ENCODE measurements around the gene FHIT.

Gene FHIT

GRCh38 chr3:59749291-59749690 is 1502.0 kb downstream of the FHIT start:
- TF ChIP-seq, protein P1, sequence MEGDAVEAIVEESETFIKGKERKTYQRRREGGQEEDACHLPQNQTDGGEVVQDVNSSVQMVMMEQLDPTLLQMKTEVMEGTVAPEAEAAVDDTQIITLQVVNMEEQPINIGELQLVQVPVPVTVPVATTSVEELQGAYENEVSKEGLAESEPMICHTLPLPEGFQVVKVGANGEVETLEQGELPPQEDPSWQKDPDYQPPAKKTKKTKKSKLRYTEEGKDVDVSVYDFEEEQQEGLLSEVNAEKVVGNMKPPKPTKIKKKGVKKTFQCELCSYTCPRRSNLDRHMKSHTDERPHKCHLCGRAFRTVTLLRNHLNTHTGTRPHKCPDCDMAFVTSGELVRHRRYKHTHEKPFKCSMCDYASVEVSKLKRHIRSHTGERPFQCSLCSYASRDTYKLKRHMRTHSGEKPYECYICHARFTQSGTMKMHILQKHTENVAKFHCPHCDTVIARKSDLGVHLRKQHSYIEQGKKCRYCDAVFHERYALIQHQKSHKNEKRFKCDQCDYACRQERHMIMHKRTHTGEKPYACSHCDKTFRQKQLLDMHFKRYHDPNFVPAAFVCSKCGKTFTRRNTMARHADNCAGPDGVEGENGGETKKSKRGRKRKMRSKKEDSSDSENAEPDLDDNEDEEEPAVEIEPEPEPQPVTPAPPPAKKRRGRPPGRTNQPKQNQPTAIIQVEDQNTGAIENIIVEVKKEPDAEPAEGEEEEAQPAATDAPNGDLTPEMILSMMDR (IDR thresholded peaks at IDR 0.05; ENCODE audit: borderline replicate concordance, control extremely low read depth, extremely low read depth, insufficient read depth, missing control alignments): no peak
- DNase-seq (ENCODE audit: low spot score): no peak
- in situ Hi-C loops (cut with MboI; ENCODE audit: low sequenced_read_pairs, unreplicated experiment): no loop called here

DNA sequence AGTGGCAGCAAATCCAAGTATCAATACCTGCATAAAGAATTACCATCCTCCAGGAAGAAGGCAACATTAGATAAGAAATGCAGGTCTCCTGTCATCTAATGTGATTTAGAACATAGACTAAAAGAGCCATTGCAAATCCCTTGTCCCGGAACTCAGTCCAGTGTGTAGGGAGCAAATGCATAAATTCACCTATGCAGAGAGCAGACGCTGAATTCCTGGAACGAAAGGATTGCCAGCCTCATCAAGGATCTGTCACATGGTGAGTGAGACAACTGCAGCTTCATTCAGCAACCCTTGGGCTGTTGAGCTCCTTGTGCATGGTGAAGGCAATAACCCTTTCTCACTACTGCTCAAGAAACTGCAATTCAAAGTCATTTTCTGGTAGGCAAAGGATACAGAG is 1504.7 kb downstream of the FHIT start:
- no peak for DNase-seq (ENCODE audit: low spot score)

GRCh38 chr3:59737241-59737640 is 1514.0 kb downstream of the FHIT start:
- TF ChIP-seq, protein P1 (IDR thresholded peaks at IDR 0.05; ENCODE audit: borderline replicate concordance, control extremely low read depth, extremely low read depth, insufficient read depth, missing control alignments): no peak
- no peak for DNase-seq (ENCODE audit: low spot score)
- in situ Hi-C loops (cut with MboI; ENCODE audit: low sequenced_read_pairs, unreplicated experiment): no loop called here

More for the DNA sequence above, 1504.7 kb downstream of the FHIT start:
- TF ChIP-seq, protein P1 (IDR thresholded peaks at IDR 0.05; ENCODE audit: borderline replicate concordance, control extremely low read depth, extremely low read depth, insufficient read depth, missing control alignments): no peak
- in situ Hi-C loops (cut with MboI; ENCODE audit: low sequenced_read_pairs, unreplicated experiment): no loop called here

DNA sequence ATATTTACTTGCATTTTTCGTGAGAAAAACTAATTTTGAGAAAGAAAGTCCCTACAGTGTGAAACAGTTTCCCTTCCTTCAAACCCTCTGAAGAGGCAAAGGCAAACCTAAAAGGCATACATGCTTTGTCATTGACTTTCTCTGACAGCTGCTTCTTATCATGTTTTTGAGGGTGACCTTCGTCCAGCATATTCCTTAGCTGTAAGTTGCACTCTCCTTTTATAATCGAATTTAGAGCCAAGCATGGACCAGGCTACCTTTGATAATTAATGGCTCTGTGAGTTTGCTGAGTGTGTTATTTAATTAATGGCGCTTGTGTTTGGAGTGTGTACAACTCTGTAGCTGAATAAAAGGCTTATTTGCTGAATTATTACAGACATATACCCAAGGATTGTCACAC is 1517.2 kb downstream of the FHIT start:
- TF ChIP-seq, protein P1 (IDR thresholded peaks at IDR 0.05; ENCODE audit: borderline replicate concordance, control extremely low read depth, extremely low read depth, insufficient read depth, missing control alignments): no peak
- in situ Hi-C loops (cut with MboI; ENCODE audit: low sequenced_read_pairs, unreplicated experiment): no loop called here

DNA sequence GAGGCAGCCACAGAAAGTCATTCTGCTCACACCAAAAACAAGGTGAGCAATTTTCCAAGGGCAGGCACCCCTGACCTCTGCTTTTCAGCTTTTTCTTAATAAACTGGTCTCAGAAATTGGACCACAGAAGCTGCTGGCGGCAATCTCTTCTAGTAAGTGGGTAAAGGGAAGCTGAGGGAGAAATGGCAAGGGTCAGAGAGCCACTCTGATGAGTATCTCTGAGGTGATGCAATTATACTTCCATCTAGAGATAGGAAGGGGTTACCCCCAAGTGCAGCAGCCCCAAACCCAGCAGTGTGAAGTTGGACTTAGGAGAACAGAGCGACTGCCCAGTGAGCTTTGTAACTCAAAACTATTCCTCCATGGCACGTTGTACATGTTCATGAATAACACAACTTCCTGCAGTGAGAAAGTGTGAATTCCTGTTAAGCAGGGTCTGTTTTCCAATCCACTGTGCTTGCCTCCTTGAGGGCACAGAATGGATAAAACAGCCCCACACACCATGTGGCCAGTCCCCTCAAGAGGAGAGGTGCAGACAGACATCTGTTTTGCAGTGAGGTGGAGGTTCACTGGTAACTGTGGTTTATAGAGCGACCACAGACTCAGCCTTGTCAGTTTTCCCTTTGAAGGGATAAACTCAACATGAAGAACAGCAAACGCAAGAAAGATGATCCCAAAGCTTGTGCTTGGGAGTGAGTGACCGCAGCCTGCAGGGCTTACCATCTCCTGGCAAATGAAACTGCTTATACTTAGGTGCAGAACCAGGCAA is 1518.0 kb downstream of the FHIT start:
- TF ChIP-seq, protein P1 (IDR thresholded peaks at IDR 0.05; ENCODE audit: borderline replicate concordance, control extremely low read depth, extremely low read depth, insufficient read depth, missing control alignments): no peak
- in situ Hi-C loops (cut with MboI; ENCODE audit: low sequenced_read_pairs, unreplicated experiment): no loop called here
- DNase-seq (ENCODE audit: low spot score): no peak

More for the DNA sequence above, 1517.2 kb downstream of the FHIT start:
- DNase-seq (ENCODE audit: low spot score): no peak

GRCh38 chr3:59731943-59732342 is 1519.3 kb downstream of the FHIT start:
- in situ Hi-C loops (cut with MboI; ENCODE audit: low sequenced_read_pairs, unreplicated experiment): no loop called here
- TF ChIP-seq, protein P1 (IDR thresholded peaks at IDR 0.05; ENCODE audit: borderline replicate concordance, control extremely low read depth, extremely low read depth, insufficient read depth, missing control alignments): no peak
- DNase-seq (ENCODE audit: low spot score): no peak
